Endodermal cell (in vitro differentiated cells): ENCODE results near the gene GRIN2D. TPM values are rescaled to one million over a fixed set of nuclear protein-coding genes. Genes with fewer than 3 reads are reported as not detected.
A peak's percentile ranks its signal among the peaks of the same experiment; 100 is the strongest.

Experiments used
- DNase-seq: peaks from one replicate; pipeline ENCODE4 v3.0.0-alpha.2; 2017
- H3K27ac ChIP-seq: 2 replicates; pipeline ENCODE4 v1.5.1; 2013; ENCODE audit warnings: mild to moderate bottlenecking, low read depth, low read length, moderate library complexity
- H3K27me3 ChIP-seq: 2 replicates; pipeline ENCODE4 v1.6.1; 2013; ENCODE audit warnings: mild to moderate bottlenecking, low read length, moderate library complexity; ENCODE audit not compliant: insufficient read depth, control insufficient read depth, poor library complexity, severe bottlenecking
- H3K36me3 ChIP-seq: 2 replicates; pipeline ENCODE4 v1.7.0; 2013; ENCODE audit warnings: mild to moderate bottlenecking, low read length, moderate library complexity; ENCODE audit not compliant: control insufficient read depth, insufficient read depth
- H3K4me1 ChIP-seq: one replicate; pipeline ENCODE4 v1.7.0; 2013; ENCODE audit warnings: low read length; ENCODE audit not compliant: control insufficient read depth, insufficient read depth
- H3K4me3 ChIP-seq: 2 replicates; pipeline ENCODE4 v1.5.1; 2013; ENCODE audit warnings: mild to moderate bottlenecking, low read length, moderate library complexity
- H3K9ac ChIP-seq: 2 replicates; pipeline ENCODE4 v1.6.1; 2013; ENCODE audit warnings: mild to moderate bottlenecking, low read length, moderate library complexity; ENCODE audit not compliant: poor library complexity, severe bottlenecking; ENCODE audit errors: extremely low read depth
- H3K9me3 ChIP-seq: 2 replicates; pipeline ENCODE4 v1.6.1; 2013; ENCODE audit warnings: mild to moderate bottlenecking, low read length, moderate library complexity; ENCODE audit not compliant: control insufficient read depth
- H3K27ac Mint-ChIP-seq: 2 replicates; pipeline ENCODE4 v1.8.0; 2020; ENCODE audit warnings: mixed read lengths
- H3K27me3 Mint-ChIP-seq: 2 replicates; pipeline ENCODE4 v1.8.0; 2021; ENCODE audit warnings: mild to moderate bottlenecking, mixed read lengths; ENCODE audit not compliant: insufficient read depth
- H3K36me3 Mint-ChIP-seq: 2 replicates; pipeline ENCODE4 v1.8.0; 2020; ENCODE audit warnings: low read depth, mixed read lengths
- H3K4me1 Mint-ChIP-seq: 2 replicates; pipeline ENCODE4 v1.8.0; 2020; ENCODE audit warnings: mixed read lengths
- H3K4me3 Mint-ChIP-seq: 2 replicates; pipeline ENCODE4 v1.8.0; 2020; ENCODE audit warnings: mild to moderate bottlenecking, moderate library complexity, mixed read lengths
- H3K9me3 Mint-ChIP-seq: 2 replicates; pipeline ENCODE4 v1.8.0; 2020; ENCODE audit warnings: mild to moderate bottlenecking, mixed read lengths
- WGBS, 2 experiments: methylation state at CpG; one replicate each; pipeline versions ENCODE4 v1.1.5 to v1.1.7; 2013; ENCODE audit warnings: missing lambda C conversion rate in 2 of 2, mixed read lengths in 1 of 2; ENCODE audit not compliant: insufficient coverage in 1 of 2, insufficient read length in 1 of 2; 5-methylcytosine and 5-hydroxymethylcytosine counted together
- total RNA-seq, 2 donors: library from RNA; stranded (reverse); fragmentation: NEBNext Ultra II Directional in 1 of 2; extraction: Animal tissue kit (Norgen Biotek cat#: 25700) in 1 of 2; gene quantifications; 2 replicates in 1 of 2; 3 replicates in 1 of 2; pipeline ENCODE4 v1.2.1, GENCODE V29; 2021
- TF ChIP-seq, protein P1 (sequence below): fragments of 200-600 bp; sonication (generic); conservative IDR thresholded peaks from 2 replicates; pipeline ENCODE4 v1.5.0; 2021; ENCODE audit warnings: antibody characterized with exemption, mild to moderate bottlenecking

GRIN2D gene
- total RNA-seq, 2 donors from 2014 or later = 0.77 to 1.2 TPM

DNA sequence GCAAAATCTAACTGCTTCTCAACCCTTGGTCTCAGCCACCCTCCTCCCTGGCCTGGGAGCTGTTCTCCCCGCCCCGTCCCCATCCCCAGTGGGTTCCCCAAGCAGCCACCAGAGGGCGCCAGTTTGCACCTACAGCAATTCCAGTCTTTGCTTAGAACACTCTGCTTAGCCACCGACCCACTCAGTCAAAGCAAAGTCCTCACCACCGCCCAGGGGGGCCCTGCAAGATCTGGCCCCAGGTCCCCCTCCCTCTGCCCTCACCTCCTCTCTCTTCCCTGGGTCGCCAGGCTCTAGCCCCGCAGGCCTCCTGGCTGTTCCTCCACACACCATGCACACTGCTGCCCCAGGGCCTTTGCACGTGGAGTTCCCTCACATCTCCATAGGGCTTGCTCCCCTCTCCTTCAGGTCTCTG is 42.1 kb upstream of the GRIN2D start:
- Mint-ChIP-seq H3K36me3 (no peaks in the 10 kb centered on the region), H3K9me3 (no peaks in the 10 kb centered on the region), H3K27me3 (no peaks in the 10 kb centered on the region), H3K4me3 (no peak overlapping the region), H3K27ac (no peak overlapping the region), H3K4me1 (peaks cover 5% of the 10 kb centered on the region)
- H3K27ac ChIP-seq = no peak overlapping the region
- no peaks in the 10 kb centered on the region for H3K36me3 ChIP-seq
- no peak overlapping the region for H3K4me3 ChIP-seq
- no peak overlapping the region for H3K9ac ChIP-seq
- peak; percentile 96 for DNase-seq
- TF ChIP-seq, protein P1, sequence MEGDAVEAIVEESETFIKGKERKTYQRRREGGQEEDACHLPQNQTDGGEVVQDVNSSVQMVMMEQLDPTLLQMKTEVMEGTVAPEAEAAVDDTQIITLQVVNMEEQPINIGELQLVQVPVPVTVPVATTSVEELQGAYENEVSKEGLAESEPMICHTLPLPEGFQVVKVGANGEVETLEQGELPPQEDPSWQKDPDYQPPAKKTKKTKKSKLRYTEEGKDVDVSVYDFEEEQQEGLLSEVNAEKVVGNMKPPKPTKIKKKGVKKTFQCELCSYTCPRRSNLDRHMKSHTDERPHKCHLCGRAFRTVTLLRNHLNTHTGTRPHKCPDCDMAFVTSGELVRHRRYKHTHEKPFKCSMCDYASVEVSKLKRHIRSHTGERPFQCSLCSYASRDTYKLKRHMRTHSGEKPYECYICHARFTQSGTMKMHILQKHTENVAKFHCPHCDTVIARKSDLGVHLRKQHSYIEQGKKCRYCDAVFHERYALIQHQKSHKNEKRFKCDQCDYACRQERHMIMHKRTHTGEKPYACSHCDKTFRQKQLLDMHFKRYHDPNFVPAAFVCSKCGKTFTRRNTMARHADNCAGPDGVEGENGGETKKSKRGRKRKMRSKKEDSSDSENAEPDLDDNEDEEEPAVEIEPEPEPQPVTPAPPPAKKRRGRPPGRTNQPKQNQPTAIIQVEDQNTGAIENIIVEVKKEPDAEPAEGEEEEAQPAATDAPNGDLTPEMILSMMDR = peak; percentile 90
- no peaks in the 10 kb centered on the region for H3K9me3 ChIP-seq
- WGBS, 2 experiments = 59 to 62% methylated on average over 4 to 8 of the region's 8 CpGs
- H3K4me1 ChIP-seq = no peaks in the 10 kb centered on the region
- no peaks in the 10 kb centered on the region for H3K27me3 ChIP-seq

DNA sequence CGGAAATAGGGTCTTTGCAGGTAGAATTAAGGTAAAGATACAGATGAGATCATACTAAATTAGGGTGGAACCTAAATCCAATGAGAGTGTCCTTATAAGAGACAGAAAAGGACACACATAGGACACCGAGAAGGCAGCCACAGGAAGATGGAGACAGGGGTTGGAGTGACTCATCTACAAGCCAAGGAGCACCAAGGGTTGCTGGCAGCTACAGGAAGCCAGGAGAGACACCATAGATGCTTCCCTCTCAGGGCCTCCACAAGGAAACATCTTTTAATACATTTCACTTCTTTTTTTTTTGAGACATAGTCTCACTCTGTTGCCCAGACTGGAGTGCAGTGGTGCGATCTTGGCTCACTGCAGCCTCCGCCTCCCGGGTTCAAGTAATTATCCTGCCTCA is 39.8 kb upstream of the GRIN2D start:
- Mint-ChIP-seq H3K4me1 (peaks cover 5% of the 10 kb centered on the region), H3K36me3 (peaks cover 3% of the 10 kb centered on the region), H3K9me3 (no peaks in the 10 kb centered on the region), H3K4me3 (no peak overlapping the region), H3K27ac (no peak overlapping the region), H3K27me3 (no peaks in the 10 kb centered on the region)
- no peaks in the 10 kb centered on the region for H3K27me3 ChIP-seq
- no peaks in the 10 kb centered on the region for H3K9me3 ChIP-seq
- DNase-seq = no peak
- H3K4me3 ChIP-seq = no peak overlapping the region
- H3K36me3 ChIP-seq = no peaks in the 10 kb centered on the region
- H3K27ac ChIP-seq = no peak overlapping the region
- 96 to 98% methylated on average over 5 of the region's 5 CpGs for WGBS, 2 experiments
- no peak overlapping the region for H3K9ac ChIP-seq
- no peaks in the 10 kb centered on the region for H3K4me1 ChIP-seq
- TF ChIP-seq, protein P1 = no peak

GRCh38 chr19:48354332-48354992 is 39.0 kb upstream of the GRIN2D start:
- Mint-ChIP-seq H3K4me3 (no peak overlapping the region), H3K4me1 (peaks cover 5% of the 10 kb centered on the region), H3K9me3 (no peaks in the 10 kb centered on the region), H3K27ac (no peak overlapping the region), H3K36me3 (peaks cover 3% of the 10 kb centered on the region), H3K27me3 (no peaks in the 10 kb centered on the region)
- H3K27me3 ChIP-seq = no peaks in the 10 kb centered on the region
- no peak overlapping the region for H3K9ac ChIP-seq
- 61 to 91% methylated on average over 10 to 15 of the region's 15 CpGs for WGBS, 2 experiments
- no peak for DNase-seq
- H3K9me3 ChIP-seq = no peaks in the 10 kb centered on the region
- TF ChIP-seq, protein P1 = no peak
- no peak overlapping the region for H3K4me3 ChIP-seq
- H3K27ac ChIP-seq = no peak overlapping the region
- no peaks in the 10 kb centered on the region for H3K36me3 ChIP-seq
- no peaks in the 10 kb centered on the region for H3K4me1 ChIP-seq
